Spleen (tissue), 7 donors: ENCODE measurements around the gene RFXANK.

Experiments used
- POLR2A ChIP-seq, 3 donors: fragments of 450-650 bp; IDR thresholded peaks; one replicate each; pipeline ENCODE4 v1.5.1; 2017; ENCODE audit warnings: antibody characterized with exemption in 3 of 3, mild to moderate bottlenecking in 1 of 3
- POLR2AphosphoS5 ChIP-seq, 3 donors: sonication (generic); formaldehyde crosslinking; IDR thresholded peaks; one replicate each; pipeline ENCODE4 v1.5.1; 2017; ENCODE audit warnings: antibody characterized with exemption in 3 of 3
- TF ChIP-seq, protein P1 (sequence below), 11 experiments: fragments of 200-600 bp in 7 of 11; fragments of 450-650 bp in 4 of 11; sonication (generic) in 4 of 11; IDR thresholded peaks in 8 of 11; conservative IDR thresholded peaks in 3 of 11; 1 replicate in 7 of 11; 2 replicates in 4 of 11; pipeline versions ENCODE4 v1.4.0 to v1.8.0; 2016 to 2021; ENCODE audit warnings: antibody characterized with exemption in 11 of 11, inconsistent platforms in 4 of 11, mild to moderate bottlenecking in 1 of 11
- donor health status: DM: no; HTN: no; CAD: no; lungs with moderate emphysema.
- donor health status: DM: no; HTN: no; CAD: no.
- donor health status: DM: no; HTN: no; CAD: no.

DNA sequence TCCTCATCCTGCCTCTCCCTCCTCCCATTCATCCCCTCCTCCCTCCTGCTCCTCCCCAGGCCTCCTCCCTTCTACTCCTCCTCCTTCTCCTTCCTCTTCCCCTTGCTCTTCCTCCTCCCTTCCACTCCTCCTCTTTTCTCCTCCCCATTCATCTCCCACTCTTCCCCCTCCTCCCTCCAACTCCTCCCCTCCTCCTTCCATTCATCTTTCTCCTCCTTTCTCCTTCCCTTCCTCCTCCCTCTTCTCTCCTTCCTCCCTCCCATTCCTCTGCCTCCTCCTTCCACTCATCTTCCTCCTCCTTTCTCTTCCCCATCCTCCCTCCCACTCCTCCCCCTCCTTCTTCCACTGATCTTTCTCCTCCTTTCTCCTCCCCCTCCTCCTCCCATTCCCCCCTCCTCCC lies 47.6 kb downstream of the RFXANK start:
- no peak for TF ChIP-seq POLR2AphosphoS5 (IDR thresholded peaks at IDR 0.05)
- TF ChIP-seq POLR2A (IDR thresholded peaks at IDR 0.05): no peak
- TF ChIP-seq, protein P1, sequence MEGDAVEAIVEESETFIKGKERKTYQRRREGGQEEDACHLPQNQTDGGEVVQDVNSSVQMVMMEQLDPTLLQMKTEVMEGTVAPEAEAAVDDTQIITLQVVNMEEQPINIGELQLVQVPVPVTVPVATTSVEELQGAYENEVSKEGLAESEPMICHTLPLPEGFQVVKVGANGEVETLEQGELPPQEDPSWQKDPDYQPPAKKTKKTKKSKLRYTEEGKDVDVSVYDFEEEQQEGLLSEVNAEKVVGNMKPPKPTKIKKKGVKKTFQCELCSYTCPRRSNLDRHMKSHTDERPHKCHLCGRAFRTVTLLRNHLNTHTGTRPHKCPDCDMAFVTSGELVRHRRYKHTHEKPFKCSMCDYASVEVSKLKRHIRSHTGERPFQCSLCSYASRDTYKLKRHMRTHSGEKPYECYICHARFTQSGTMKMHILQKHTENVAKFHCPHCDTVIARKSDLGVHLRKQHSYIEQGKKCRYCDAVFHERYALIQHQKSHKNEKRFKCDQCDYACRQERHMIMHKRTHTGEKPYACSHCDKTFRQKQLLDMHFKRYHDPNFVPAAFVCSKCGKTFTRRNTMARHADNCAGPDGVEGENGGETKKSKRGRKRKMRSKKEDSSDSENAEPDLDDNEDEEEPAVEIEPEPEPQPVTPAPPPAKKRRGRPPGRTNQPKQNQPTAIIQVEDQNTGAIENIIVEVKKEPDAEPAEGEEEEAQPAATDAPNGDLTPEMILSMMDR (IDR thresholded peaks at IDR 0.05 in 8 of 11, conservative IDR thresholded peaks at IDR 0.05 in 3 of 11): no peak
